GM12865 (cell line): ENCODE measurements around the gene FBLN1.

ENCODE experiments used
- DNase-seq: peaks from one replicate; pipeline ENCODE4 v3.0.0; 2010; ENCODE audit warnings: low read depth
- H3K4me3 ChIP-seq: 2 replicates; pipeline ENCODE4 v1.5.1; 2011; ENCODE audit warnings: mild to moderate bottlenecking, low read depth, low read length, control low read depth
- TF ChIP-seq, protein P1 (sequence below): IDR thresholded peaks from 2 replicates; pipeline ENCODE4 v1.5.1; 2011; ENCODE audit warnings: low read length, control low read depth, low read depth, inconsistent platforms; ENCODE audit not compliant: insufficient read depth; ENCODE audit errors: missing control alignments

FBLN1 gene

DNA sequence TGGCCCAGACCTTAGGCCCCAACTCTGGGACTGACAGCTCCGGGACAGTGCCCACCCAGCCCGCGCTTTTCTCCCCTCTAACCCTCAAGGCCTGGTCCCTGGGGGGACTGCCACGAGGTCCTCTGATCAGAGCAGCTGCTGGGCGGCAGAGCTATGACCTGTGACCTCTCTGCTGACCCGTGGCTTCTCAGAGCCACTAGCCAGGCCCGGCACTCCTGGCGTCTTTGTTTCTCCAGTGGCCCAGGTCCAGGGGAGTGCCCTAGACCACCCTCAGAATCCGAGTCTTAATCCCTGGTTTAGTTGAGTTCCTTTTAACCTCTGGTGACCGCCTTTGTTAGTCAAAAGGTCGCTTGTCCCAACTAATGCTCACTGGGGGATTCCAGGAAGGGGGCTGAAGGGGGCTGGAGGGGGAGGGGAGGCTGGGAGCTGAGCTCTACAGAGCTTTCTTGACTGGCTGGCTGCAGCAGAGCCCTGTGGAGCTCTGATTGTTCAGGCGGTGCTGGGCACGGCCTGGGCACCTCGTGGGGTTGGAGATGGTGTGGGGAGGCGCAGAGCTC, 1.2 kb downstream of the FBLN1 start:
- TF ChIP-seq, protein P1, sequence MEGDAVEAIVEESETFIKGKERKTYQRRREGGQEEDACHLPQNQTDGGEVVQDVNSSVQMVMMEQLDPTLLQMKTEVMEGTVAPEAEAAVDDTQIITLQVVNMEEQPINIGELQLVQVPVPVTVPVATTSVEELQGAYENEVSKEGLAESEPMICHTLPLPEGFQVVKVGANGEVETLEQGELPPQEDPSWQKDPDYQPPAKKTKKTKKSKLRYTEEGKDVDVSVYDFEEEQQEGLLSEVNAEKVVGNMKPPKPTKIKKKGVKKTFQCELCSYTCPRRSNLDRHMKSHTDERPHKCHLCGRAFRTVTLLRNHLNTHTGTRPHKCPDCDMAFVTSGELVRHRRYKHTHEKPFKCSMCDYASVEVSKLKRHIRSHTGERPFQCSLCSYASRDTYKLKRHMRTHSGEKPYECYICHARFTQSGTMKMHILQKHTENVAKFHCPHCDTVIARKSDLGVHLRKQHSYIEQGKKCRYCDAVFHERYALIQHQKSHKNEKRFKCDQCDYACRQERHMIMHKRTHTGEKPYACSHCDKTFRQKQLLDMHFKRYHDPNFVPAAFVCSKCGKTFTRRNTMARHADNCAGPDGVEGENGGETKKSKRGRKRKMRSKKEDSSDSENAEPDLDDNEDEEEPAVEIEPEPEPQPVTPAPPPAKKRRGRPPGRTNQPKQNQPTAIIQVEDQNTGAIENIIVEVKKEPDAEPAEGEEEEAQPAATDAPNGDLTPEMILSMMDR, result no peak
- no peak for DNase-seq
- no peak overlapping the region for H3K4me3 ChIP-seq

DNA sequence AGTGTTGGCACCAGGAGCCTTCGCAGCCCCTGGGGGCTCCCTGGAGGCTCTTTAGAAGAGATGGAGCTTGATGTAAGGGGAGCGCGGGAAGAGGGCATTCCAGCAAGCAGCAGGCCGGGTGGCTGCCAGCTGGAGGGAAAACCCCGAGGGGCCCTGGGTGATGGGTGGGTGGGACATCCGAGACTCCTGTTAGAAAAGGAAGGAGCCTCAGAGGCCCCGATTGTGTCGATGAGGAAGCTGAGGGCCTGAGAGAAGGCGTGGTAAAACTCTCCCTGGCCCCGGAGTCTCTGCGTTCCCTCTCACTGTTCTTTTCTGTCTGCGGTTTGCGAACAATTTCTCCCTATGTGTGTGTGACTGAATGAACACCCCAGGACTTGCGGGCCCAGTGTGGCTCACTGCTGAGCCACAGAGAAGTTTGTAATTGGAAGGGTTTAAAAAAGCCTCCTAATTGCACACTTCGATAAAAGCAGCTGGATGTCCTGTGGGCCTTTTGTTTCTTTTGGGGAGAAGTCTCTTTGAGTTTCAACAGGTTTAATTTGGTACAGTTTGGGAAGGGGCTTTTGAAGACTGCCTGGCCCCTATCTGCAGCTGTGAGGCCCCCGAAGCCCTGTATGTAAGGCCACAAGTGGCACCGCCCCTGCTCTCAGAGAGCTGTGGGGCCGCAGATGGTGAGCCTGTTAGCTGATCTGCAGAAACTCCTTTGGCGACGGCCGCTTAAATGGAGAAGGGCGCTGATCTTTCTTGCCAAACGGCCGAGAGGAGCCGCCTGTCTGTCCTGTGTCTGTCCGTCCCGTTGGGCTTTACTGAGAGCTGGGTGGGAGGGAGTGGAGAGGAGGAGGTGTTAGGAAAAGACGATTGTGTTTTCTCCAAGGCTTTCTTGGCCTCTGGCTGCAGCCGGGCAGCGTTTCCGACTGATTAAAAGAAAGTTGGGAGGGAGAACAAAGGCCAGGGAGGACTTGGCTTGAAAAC, 2.0 kb downstream of the FBLN1 start:
- TF ChIP-seq, protein P1, result no peak
- no peak overlapping the region for H3K4me3 ChIP-seq
- no peak for DNase-seq

DNA sequence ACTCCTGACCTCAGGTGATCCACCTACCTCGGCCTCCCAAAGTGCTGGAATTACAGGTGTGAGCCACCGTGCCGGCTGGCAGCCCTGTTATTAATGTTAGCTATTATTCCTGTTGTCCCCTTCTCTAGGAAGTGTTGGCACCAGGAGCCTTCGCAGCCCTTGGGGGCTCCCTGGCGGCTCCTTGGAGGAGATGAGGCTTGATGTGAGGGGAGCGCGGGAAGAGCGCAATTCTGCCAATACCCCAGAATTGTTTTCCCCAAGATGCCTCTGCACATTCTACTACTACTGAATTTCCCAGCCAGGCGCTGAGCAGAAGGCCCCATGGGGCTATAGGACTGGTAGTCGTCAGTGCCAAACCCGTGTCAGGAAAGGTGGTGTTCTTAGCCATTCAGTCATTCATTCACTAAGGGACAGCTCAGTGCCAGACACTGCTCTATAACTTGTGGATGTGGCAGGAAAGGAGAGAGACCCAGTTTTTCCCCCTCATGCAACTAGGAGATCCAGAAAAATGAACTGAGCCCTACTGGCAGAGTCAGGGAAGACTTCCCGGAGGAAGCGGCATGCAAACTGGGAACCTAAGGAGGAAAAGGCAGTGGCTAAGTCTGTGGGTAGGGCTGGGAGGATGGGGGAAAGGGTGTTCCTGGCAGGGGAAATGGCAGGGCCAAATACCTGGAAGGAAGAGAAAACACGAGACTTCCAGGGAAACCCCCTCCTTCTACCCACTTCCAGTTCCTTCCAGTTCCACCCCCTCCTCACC, 3.5 kb downstream of the FBLN1 start:
- TF ChIP-seq, protein P1, result no peak
- no peak overlapping the region for H3K4me3 ChIP-seq
- DNase-seq, result no peak

DNA sequence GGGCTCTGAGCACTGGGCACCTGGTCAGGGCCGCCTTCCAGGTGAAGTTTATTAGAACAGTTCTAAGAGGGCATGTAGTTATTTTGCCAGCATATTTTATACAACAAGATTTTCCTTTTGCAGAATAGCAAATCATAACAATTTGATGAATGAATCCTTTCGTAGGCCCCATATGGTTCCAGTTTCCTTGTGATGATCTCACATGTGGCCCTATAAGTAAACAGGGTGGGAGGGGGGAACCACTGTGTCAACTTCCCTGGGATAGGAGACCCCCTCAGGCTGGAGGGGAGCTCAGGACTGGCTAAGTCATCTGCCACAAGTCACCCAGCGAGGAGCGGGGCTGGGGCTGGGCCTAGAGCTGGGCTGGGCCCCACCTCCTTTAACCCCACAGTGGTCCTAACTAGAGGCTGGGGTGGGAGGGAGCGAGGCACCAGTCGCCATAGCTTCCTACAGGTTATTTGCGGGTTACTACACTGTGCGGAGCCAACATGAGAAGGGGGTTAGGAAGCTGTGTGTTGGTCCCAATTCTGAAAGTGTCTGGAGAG, 4.2 kb downstream of the FBLN1 start:
- no peak for DNase-seq
- TF ChIP-seq, protein P1, result no peak
- no peak overlapping the region for H3K4me3 ChIP-seq

DNA sequence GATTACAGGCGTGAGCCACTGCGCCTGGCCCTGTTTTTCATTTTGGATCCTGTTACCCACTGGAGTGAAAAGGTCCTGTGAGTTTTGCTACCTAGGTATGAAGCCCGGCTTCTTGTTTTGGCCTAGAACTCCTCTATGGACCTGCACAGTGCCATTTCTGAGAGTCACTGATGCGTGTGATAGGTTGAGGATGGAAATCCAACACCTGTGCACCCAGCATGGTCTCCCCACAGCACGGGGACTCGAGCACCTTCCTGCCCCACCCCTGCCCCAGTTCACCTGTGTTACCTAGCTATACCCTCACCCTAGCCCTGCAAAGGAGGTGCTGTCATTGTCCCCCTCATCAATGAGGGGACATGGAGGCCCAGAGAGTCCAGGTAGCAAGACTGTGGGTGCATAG, 5.1 kb downstream of the FBLN1 start:
- no peak for DNase-seq
- no peak overlapping the region for H3K4me3 ChIP-seq
- TF ChIP-seq, protein P1, result no peak

DNA sequence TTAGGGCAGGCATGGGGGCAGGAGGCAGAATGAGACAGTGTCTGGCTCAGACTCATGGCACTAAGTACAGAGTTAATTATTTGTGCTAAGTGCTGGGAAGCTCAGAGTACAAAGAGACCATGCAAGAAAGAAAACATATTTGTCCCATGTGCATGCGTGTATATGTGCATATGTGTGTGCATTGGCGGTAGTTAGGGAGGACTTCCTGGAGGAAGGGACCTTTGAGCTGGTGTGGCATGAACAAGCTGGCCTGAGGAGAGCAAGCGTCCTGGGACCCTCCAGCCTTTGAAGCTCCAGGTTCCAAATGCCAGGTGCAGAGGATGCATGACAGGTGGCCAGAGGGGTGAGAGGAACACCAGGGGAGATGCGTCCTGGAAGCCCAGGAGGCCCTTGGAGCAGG, 6.1 kb downstream of the FBLN1 start:
- H3K4me3 ChIP-seq, result no peak overlapping the region
- no peak for DNase-seq
- TF ChIP-seq, protein P1, result no peak
